Hematopoietic multipotent progenitor cell (in vitro differentiated cells): ENCODE measurements around the gene NVL. TPM values are rescaled to one million over a fixed set of nuclear protein-coding genes. Genes with fewer than 3 reads are reported as not detected.
"Not testable (repeated sequence)": the region's sequence is repeated elsewhere in the genome, so short reads cannot be mapped to it uniquely, and the experiment has no call there.

Source experiments
- DNase-seq, 3 donors: peaks; one replicate each; pipeline ENCODE4 v3.0.0-alpha.2; 2011 to 2015; ENCODE audit warnings: low read depth in 2 of 3, low spot score in 2 of 3
- total RNA-seq: library from RNA; depleted of rRNA; stranded (reverse); fragments of >200 nt; gene quantifications from one replicate; pipeline ENCODE4 v1.2.3, GENCODE V29; 2012

Gene NVL
- total RNA-seq, 1 donor: 10.2 TPM

DNA sequence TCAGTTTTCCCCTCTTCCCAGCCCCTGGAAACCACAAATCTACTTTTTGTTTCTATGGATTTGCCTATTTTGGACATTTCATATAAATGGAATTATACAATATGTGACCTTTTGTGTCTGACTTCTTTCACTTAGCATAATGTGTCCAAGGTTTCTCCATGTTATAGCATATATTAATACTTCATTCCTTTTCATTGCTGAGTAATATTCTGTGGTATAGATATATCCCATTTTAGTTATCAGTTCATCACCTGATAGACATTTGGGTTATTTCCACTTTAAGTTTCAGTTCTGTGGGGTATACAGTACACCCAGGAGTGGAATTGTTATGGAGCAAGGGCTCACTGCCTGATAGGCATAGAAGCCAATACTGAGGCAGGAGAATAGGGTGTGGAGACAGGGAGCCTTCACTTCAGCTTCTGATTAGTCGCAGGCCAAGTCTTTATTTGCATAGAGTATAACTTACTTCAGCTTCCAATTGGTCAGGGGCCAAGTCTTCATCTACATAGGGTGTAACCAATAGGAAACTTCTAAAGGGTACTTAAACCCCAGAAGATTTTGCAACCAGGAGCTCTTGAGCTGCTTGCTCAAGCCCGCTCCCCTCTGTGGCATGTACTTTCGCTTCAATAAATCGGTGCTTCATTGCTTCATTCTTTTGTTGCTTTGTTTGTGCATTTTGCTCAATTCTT lies 8.3 kb upstream of the NVL start:
- no peak for DNase-seq

DNA sequence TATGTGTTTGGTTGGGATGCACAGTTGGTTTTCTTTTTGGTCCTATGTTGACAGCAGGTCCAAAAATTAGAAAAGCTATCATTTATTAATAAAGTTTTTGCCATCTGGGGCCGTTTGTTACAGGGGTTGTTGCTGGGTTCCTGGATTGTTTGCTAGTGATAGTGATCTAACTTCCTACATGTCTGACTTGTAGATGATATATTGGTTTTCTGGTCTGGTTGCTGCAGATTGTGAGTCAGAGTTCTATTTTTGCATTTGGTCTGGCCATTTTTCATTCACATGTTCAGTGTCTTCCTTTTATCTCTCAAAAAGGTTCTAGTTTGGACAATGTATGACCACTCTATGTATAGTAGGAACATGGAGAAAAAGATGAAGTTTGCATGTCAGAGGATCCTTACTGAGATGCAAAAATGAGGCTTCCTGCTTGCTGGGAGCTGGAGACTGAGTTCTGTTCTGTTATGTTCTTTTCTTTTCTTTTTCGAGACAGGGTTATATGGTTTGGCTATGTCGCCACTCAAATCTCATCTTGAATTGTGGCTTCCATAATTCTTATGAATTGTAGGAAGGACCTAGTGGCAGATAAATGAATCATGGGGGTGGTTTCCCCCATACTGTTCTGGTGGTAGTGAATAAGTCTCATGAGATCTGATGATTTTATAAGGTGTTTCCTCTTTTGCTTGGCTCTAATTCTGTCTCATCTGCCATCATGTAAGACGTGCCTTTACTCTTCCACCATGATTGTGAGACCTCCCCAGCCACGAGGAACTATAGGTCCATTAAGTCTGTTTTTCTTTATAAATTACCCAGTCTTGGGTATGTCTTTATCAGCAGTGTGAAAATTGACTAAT lies 4.2 kb upstream of the NVL start:
- peak in 2 of 3 donors; percentile 65 to 85 for DNase-seq

DNA sequence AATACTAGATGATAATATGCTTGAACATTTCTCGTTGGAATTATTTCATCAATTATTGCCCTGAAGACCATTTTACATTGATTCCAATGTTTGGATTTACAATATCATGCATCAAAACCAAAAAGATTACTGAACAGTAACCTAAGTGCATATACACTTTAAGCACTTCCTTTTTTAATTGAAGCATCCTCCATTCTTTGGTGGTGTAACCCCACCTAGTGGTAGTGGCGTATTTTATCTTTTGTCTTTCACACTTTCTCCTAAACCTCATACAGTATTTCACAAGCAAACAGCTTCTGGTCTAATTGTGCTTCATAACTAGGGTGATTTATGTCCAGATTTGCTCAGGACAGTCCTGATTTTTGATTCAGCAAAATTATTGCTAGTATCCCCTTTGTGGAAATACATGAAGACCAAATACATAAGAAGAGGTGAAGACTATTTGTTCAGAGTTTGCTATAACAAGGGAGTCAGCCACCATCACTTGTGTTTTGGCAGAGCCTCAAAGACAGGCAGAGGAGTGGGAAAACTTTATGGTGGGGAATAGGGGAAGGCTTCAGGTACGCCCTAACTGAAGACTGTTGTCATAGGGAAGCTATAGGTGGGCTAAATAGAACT lies 3.4 kb upstream of the NVL start:
- peak; percentile 25 to 90 (median 76) for DNase-seq

DNA sequence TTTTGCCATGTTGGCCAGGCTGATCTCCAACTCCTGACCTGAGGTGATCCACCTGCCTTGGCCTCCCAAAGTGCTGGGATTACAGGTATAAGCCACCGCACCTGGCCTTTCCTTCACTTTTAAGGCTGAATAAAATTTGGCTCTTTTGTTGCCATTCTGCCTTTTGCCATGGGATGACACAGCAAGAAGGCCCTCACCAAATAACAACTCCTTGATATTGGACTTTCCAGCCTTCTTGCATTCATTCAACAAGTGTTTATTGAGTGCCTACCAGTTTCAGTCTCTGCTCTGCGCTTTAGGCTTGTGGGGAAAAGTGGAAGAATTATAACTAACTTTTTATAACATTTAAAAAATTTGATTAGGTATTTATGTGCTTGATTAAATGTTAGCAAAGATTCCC lies 1.9 kb upstream of the NVL start:
- no peak for DNase-seq

DNA sequence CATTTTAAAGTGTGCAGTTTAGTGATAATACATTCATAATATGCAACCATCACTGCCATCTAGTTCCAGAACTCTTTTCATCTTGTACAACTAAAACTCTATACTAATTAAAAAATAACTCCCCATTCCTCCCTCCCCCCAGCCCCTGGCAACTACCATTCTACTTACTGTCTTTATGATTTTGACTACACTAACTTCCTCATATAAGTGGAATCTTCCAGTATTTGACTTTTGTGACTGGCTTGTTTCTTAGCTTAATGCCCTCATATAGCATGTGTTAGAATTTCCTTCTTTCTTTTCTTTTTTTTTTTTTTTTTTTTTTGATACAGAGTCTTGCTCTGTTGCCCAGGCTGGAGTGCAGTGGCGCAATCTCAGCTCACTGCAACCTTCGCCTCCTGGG lies 1.4 kb upstream of the NVL start:
- DNase-seq: peak in 1 of 3 donors; percentile 14

DNA sequence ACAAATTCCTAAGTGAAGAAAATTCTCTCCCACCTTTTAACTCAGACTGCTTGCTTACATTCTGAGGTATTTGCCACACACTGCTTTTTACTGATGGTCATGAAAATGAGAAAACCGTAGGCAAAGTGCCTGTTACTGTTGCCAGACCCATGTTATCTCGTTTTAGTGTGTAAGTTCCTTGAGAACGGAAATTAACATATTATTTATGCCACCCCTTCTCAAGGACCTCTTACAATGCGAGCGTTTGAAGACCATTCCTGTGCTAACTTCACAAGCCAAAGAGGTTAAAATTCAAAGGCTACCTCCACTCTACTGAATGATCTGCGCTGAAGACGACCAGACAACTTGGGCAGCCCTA lies 509 bp downstream of the NVL start:
- no peak for DNase-seq

DNA sequence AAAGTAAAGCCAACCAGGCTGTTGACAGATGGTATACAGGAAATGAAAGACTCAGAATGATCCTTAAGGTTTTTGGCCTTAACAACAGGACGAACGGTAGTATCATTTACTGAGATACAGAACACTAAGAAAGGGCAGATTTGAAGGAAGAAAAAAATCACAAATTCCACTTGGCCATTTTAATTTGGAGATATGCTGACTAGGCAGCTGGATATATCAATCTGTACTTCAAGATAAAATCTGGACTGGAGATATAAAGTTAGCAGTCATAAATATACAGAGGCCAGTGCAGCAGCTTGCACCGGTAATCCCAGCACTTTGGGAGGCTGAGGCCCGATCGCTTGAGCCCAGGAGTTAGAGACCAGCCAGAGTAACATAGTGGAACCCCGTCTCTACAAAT lies 1.3 kb downstream of the NVL start:
- DNase-seq: no peak

DNA sequence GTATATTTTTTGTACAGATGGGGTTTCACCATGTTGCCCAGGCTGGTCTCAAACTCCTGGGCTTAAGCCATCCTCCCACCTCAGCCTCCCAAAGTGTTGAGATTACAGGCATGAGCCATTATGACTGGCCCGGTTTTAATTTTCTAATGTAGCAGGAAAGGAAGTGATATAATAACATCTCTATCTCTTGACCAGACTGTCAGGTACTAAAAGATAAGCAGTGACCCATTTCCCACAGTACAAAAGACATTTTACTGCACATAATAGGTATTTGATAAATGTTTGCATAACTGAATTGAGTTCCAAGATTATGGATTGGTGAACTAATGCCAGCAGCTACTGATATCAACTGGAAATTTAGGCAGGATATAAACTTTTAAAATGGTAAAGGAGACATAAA lies 4.0 kb downstream of the NVL start:
- DNase-seq: no peak

DNA sequence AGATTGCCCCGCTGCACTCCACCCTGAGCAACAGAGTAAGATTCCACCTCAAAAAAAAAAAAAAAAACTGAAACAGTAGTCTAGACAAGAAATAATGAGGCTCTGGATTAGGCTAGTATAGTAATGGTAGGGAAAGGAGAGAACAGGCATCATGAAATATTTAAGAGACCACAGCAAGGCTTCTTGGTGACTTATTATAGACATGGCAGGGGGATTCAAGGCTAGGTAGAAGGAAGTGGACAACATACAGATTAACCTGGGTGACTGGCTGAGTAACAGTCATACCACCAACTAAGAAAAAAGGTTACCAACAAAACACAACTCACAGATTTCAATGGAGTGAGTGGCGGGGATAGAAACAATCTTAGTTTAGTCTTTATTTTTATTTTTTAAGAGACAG lies 8.3 kb downstream of the NVL start:
- no peak for DNase-seq

DNA sequence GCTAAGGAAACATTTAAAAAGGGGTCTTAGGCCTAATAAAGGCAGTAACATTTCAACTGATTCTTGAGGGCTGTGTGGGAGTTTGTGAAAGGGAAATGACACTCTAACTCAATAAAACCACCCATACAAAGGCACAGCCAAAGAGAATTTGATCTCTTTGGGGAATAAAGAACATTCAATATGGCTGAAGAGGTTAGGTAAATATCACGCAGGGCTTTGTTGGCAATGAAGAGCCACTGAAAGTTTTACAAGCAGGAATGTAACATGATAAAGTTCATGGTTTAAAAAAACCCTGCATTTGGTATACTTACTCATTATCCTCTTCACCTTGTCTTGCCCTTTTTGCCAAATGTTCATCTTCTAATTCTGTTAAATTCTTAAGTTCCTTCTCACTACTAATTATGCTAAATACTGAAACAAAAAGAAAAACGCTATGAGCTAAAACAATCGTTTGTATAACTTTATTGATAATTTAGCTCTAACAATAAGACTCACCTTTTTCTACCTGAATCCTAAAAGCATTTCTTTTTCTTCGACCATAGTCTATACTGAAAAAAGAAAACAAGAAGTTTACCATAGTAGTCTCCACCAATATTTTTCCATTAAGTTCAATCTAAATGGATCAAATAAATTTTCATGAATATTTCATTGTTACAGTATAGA lies 12.5 kb downstream of the NVL start:
- no peak for DNase-seq

DNA sequence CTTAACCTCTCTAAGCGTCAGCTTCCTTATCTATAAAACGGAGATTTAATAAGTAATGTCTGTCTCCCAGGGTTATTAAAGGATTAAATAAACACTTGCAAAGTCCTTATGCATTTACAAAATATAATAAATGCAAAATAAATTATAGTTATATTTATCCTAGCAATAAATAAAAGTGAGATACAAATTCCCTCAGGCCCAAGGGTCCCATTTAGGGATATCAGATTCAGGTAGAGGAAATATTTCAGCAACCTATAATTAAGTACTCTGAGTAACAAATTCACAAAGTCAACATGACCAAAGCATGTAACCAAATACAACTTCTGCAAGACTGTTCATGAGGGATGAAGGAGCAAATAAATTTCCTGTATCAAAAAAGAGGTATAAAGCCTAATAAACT lies 17.9 kb downstream of the NVL start:
- DNase-seq: no peak

DNA sequence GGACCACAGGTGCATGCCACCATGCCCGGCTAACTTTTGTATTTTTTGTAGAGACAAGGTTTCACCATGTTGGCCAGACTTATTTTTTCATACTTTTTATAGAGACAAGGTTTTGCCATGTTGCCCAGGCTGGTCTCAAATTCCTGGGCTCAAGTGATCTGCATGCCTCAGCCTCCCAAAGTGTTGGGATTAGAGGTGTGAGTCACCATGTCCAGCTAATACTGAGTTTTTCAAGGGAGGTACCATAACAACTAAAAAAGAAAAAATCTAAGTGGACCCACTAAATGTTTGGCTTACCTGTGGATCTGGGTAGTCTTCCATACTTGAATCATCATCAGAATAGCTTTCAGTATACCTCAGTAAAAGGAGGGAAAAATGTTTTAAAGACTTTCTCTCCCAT lies 18.5 kb downstream of the NVL start:
- not testable (repeated sequence) for DNase-seq

DNA sequence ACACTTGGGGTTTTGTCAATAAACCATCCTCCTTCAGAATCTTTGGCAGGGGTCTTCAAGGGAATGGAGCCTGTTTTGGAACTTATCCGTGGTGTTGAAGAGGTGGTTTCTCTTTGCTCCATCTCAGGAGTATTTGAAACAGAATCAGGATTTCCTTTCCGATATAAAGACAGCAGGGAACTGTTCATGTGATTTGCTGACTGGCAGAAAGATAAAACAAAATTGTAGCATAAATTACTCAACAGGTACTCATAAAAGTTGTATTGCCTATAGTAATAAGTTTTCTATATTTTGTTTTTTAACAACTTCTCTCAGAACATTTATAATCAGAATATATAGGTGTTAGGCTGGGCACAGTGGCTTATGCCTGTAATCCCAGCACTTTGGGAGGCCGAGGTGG lies 21.9 kb downstream of the NVL start:
- DNase-seq: no peak

DNA sequence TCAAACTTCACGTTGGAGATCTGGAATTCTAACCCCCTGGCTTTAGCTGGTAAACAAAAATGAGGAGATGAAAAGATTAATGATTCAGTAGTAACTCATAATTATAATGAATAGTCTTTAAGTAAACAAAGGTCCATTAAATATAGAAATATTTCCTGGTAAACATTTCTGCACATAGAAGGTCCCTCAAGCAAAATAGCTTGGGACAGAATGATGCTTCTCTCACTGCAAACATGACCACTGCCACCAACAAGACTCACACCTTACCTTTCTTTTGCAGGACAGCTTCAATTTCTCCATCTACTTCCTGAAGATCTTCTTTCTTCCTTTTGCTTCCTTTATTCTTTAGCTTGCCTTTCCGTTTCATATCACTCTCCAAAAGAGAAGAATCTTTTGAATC lies 25.2 kb downstream of the NVL start:
- no peak for DNase-seq

DNA sequence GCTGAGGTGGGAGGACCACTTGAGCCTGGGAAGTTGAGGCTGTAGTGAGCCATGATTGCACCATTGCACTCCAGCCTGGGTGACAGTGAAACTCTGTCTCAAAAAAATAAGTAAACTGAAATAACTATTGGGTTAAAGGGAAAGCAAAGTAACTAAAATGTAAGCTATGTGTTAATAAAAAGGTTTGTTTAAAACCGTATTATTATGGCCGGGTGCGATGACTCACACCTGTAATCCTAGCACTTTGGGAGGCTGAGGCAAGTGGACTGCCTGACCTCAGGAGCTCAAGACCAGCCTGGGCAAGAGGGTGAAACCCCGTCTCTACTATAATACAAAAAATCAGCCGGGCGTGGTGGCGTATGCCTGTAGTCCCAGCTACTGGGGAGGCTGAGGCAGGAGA lies 27.0 kb downstream of the NVL start:
- no peak for DNase-seq

DNA sequence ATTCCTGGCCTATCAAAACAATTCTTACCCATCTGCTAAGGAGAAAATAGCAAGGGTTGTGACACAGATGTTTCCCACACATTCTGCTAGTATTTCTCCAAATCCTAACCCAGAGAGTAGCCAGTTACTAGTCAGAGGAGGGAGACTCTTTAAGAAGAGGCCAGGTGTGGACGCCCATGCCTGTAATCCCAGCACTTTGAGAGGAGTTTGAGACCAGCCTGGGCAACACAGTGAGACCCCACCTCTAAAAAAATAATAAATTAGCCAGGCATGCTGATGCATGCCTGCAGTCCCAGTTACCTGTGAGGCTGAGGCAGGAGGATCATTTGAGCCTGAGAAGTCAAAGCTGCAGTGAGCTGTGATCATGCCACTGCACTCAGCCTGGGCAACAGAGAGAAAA lies 28.6 kb downstream of the NVL start:
- no peak for DNase-seq

DNA sequence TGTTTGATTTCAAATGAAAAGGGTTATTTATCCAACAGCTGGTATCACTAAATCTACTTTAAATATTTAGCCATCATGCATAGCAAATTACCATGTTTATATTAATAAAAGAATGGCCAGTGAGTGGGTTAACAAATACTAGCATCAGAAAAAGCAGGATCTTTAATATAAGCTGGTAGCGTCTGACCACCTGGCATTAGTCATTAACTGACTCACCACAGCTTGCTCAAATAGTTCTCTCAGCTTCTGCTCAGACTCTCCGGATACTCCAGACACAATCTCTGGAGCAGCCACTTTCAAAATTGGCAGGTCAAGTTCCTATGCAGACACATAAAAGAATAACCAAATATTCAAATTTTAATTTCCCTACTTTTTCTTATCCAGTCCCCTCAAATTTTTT lies 29.6 kb downstream of the NVL start:
- DNase-seq: no peak

DNA sequence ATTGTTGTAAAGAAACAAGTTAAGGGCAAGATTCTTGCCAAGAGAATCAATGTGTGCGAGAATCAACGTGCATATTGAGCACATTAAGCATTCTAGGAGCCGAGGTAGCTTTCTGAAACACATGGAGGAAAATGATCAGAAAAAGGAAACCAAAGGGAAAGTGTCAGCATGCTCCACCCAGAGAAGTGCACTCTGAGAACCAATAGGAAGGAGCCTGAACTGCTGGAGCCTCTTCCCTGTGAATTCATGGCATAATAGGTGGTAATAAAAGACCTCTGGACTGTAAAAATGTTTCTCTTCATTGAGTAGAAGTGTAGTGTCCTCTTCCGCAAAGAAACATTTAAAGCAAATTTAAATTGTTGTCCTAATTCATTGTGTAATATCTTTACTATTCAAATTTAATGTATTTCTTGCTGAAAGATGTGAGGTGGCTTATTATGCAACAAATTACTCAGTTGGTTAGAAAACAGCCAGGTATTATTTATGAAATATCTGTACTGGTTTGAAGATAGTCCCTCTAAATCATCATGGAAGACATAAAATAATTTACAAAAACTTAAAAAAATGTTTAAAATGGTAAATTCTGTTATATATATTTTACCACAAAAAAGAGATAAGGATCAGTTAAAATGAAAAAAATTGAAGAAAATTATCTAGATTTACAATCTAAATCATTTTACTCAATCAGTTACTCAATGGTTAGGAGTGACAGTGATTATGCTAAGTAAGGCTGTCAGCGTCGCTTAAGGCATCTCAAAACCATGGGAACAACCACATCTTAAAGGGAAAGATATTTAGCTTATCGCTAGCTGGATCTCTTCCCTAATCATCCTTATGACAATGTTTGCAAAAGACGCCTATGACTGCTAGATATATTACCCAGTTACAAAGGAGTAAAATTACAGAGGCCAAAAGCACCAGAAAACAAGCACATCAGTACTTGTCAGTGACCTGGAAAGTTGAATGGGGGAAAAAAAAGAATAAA lies 31.3 kb downstream of the NVL start:
- no peak for DNase-seq

DNA sequence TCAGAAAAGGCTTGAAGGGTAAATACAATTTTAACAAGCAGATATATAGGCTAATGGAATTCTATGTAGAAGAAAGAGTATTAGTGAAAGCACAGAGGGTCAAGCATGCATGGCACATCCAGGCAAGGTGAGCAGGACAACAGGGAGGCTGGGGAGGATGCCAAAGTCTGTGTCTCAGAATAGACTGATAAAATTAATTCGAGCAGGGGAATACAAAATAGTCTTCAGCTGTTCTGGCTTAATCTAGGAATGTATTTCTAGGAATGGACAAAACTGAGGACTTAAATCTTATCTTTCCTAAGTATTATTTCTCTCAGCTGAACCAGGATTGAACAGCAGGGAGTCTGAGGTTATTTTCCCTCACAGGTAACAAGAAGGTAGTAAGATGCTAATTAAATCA lies 35.2 kb downstream of the NVL start:
- no peak for DNase-seq

DNA sequence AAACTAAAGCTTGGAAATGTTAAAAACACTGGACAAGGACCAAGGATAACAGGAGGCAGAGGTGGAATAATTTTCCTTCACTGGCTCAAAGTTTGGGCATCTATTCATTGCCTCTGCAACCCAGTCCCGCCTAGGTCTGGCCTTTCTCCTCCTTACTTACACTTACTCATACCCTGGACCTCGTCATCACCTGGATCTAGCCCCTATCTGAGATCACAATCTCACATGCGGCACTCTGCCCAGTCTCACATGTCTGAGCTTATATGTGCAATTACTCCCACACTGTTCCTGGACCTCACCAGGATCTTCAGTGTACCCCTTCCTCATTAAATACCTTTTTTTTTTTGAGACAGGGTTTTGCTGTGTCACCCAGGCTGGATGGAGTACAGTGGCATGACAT lies 37.6 kb downstream of the NVL start:
- no peak for DNase-seq
